HG03039 (cell line): ENCODE results near the gene NOD2.
A peak's percentile ranks its signal among the peaks of the same experiment; 100 is the strongest.

Experiments
- ATAC-seq: cut with Tn5 transposase; IDR thresholded peaks from one replicate; pipeline ENCODE4 v1.9.1; 2021; ENCODE audit warnings: mild to moderate bottlenecking, moderate library complexity; ENCODE audit not compliant: unreplicated experiment

The NOD2 gene

DNA sequence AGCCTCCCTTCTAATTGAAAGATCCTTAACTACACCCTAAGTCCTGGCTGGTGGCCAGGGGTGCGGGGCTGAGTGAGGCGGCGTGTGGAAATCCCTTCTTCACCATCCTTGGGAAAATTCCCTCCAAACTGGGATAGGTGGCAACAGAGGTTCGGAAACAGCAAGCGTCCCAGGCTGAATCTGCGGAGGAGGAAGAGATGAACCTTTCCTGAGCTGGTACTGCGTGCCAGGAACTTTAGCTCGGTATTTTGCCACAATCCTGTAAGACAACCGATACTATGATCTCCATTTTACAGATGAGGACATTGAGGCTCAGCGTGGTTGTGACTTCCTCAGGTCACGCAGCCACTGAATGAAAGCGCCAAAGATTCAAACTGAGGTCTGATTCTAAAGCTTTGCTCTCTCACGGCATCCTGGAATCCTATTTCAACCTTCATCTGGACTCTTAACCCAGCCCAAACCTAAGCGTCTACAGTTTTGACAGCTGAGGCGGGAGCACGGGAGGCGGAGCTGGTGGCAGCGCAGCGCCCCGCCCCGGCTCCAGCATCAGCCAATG lies 47.9 kb downstream of the NOD2 start:
- ATAC-seq, result no peak

DNA sequence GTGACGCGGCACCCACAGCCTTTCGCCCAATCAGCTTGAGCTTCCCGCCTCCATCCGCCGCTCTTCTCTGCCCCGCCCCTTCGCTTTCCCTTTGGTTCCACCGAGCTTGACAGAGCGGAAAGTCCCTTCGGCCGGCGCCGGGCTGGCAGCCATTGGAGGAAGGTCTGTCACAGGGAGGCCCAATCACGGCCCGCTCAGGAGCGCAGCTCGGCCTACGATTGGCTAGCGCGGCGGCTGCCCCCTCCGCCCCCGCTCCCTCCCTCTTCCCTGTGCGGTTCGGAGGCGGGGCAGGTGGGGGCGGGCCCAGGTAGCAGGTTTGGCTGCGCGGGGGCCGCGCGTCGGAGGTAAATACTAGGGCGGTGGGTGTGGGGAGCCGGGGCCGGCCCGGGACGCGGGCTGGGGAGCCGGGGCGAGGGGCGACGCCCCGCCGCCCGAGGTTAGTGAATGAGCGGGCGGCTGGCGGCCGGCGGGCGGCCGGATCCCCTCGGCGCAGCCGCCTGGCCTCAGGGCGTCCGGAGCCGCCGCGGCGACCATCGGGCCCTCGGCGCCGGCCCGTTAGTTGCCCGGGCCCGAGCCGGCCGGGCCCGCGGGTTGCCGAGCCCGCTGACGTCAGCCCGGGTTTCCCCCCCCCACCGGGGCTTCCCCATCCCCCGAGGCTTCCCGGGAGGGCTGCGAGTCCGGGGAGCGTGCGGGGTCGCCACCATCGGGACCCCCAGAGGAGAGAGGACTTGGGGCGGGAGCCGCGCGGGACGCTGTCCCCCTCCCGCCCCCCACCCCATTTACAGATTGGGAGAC lies 48.6 kb downstream of the NOD2 start, which contains the start of gene CYLD:
TSS of gene CYLD (plus strand) at position 306 of the 795 bp plus-strand sequence. CDS start 7,613 bp downstream, outside the sequence.
- peak; percentile 89 for ATAC-seq

DNA sequence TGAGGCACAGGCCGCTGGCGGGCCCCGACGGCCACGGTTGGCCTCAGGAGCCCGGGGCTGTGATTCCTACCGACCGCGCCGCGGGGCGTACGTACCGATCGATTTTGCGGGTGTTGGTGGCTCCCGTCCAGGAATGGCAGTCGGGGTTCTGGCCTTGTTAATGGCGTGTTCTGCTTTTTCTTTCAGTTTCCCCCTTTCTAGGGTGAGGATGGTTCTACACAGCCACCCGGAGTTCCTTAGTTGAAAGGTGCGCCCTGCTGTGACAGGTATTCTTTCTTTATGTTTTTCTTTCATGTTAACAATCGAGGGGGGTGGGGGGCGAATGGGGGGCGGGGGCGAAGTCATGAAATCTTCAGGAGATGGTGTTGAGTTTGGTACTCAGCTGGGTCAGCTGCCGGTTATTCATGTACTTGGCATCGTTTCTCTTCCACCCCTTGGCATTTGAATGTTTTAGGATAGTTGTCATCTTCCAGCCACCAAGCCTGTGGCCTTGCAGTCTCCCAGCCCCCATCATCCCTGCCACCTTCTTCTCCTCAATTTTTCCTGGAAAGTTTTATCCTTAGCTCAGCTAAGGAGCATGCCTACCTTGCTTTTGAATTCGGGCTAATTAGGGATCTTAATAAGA lies 49.3 kb downstream of the NOD2 start:
- no peak for ATAC-seq

DNA sequence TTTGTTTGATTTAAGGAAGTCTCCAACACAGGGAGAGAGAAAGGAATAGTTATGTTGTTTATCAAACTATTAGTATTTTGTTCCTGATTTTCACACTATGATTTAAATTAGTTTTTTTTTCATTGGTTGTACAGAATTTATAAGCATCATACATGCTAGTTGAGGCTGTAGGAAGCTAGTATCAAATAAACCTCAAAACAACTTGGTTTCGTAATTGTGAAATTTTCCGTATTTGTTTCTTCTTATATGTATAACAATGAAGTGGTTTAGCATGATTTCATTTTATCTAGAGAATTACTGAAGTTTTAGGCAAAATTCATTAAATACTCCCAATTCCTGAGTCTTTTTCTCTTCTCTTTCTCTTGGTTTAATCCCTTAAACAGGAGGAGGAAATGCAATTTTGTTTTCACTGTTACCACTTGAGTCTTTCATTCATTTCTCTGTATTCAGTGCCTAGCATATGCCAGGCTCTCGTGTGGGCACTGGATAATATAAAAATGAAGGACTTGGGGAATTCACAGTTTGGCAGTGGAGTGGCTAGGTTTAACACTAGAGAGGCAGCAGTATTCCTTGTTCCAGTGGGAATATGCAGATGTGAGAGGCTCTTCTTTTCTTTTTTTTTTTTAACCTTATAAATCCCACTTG lies 50.3 kb downstream of the NOD2 start:
- no peak for ATAC-seq

DNA sequence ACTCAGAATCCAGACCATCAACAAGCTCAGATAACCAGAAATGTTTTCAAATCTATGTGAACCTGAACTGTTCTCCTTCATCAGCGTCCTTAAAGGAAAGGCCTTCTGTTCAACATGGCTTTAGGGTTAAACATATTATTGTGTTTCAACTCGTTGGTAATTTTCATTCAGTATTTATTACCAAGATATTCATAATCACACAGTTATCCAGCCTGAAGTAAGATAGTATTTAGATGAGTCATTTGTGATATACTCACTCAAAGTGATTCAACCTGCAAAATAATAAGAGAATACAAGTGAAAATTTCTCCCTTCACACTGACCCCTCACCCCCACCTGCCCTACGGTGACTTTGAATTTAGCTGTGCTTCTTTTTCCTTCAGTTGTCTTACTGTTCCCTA lies 51.5 kb downstream of the NOD2 start:
- ATAC-seq, result no peak

DNA sequence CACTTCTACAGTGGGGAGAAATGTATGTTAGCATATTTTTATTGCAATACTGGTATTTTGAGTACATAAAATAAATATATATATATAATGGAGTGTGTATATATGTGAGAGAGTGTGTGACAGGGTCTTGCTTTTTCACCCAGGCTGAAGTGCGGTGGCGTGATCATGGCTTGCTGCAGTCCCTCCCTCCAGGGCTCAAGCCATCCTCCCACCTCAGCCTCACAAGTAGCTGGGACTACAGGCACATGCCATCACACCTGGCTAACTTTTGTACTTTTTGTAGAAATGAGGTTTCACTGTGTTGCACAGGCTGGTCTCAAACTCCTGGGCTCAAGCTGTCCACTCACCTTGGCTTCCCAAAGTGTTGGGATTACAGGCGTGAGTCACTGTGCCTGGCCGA lies 52.5 kb downstream of the NOD2 start:
- ATAC-seq, result no peak

DNA sequence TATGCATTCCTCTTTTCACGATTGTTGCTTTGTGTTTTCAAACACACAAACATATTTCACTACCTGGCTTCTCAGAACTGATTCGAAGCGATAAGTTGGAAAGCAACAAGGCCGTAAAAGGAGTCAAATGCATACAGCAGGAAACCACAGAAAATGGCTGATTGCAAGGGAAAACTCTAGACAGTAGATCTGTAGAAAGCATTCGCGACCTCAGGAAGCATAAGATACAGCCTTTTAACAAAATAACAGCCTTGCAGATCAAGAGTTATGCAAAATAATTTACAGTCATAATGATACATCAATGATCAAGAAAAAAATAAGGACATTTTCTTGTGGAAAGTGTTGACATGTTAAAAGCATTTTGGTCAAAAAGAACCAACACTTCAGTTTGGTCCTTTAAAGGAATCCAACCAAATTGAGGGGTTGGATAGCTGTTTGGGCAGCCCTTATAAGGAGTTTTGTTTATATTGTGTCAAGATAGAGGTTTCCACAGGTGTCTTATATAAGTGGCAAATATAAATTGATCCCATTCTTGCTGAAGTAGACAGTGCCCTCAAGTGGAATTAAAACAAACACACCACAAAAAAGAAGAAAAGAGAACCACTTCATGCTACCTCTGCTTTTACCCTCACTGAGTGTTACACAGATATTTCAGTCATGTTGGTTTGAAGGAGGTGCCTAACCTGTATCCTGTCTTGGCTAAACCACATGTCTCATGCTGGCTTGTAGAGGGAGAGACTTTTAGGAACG lies 54.0 kb downstream of the NOD2 start:
- ATAC-seq, result no peak

DNA sequence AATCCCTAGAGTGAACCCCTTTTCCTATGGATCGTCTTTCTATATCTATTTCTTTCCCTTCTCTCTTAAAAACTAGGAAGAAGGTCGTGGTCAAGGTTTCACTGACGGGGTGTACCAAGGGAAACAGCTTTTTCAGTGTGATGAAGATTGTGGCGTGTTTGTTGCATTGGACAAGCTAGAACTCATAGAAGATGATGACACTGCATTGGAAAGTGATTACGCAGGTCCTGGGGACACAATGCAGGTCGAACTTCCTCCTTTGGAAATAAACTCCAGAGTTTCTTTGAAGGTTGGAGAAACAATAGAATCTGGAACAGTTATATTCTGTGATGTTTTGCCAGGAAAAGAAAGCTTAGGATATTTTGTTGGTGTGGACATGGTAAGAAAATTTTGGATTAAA lies 58.1 kb downstream of the NOD2 start:
- ATAC-seq, result no peak

DNA sequence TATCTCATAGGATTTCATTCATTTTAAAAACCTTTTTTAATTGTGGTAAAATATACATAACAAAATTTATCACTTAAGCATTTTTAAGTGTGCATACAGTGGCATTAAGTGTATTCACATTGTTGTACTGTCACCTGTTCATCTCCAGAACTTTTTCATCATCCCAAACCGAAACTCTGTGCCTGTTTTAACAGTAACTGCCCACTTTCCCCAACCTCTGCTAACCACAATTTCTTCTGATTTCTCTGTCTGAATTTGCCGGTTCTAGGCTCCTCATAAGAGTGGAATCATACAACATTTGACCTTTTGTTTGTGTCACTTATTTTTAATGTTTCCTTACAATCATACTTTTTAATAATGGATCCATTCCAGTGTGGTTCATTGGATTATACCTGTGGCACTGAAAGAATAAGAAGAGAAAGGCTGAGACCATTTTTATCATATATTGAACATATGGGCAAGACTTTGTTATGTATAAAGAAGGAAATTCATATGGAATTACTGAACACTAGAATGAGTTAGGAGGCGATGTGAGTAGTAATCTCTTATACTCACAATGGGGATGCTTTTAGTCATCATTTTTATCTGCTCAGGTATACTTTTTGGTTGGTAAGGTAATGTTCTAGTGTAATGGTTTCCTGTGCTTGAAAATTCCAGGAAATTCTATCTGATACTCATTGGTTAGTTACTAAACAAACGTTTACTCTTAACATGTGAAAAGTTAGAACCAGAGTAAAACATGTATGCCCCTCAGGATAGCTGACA lies 59.2 kb downstream of the NOD2 start:
- no peak for ATAC-seq

DNA sequence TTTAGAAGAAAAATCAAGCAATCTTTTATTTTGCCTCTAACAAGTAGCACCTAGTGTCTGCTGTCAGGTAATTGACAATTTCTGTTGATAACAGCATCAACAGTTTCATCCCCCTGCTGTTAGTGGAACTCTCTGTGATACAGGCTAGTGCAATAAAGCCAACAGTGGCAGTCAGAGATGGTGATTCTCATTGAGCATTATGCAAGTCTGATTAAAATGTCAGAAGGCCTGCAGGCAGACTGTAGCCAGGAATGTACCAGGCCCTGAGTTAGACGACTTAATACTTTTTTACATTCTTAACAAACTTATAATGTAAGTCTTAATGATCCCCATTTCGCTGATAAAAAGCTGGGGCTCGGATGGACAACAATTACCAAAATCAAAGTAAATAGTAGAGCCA lies 63.1 kb downstream of the NOD2 start:
- no peak for ATAC-seq

DNA sequence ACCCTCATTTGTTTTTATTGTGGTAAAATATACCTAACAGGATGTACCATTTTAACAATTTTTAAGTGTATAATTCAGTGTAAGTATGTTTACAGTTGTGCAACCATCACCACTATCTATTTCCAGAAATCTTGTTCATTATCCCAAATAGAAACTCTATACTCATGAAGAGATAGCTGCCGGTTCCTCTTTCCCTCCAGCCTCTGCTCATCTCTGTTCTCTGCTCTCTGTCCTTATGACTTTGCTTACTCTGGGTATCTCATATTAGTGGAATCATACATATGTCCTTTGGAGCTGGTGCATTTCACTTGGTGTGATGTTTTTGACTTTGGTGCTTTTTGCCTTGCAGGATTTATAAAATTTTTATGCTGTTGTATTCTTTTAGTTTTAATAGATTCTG lies 67.9 kb downstream of the NOD2 start:
- no peak for ATAC-seq

DNA sequence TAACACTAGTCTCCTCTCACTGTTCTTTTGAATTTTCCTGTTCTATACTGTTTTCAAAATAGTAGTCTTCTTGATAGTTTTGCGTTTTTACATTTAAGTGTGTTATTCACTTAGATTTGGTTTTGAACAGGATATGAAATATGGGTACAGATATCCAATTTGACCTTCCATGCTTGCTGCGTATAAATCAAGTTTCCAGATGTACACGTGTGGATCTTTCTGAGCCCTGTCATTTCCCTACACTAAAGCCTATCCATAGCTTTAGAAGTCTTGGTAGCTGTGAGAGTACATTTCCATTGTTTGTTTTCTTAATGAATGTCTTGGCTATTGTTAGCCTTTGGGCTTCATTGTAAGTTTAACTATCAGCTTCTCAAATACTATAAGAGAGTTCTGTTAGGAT lies 68.8 kb downstream of the NOD2 start:
- no peak for ATAC-seq

DNA sequence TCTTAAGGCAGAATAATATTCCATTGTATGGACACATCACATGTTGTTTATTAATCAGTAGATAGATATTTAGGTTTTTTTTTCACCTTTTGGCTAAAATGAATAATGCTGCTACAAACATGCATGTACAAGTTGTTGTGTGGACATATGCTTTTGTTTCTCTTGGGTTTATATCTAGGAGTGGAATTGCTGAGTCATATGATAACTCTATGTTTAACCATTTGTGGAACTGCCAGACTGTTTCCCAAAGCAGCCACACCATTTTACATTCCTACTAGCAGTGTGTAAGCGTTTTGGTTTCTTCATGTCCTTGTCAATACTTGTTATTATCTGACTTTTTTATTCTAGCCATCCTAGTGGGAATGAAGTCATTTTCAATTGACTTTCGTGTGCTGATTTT lies 69.8 kb downstream of the NOD2 start:
- ATAC-seq, result no peak

DNA sequence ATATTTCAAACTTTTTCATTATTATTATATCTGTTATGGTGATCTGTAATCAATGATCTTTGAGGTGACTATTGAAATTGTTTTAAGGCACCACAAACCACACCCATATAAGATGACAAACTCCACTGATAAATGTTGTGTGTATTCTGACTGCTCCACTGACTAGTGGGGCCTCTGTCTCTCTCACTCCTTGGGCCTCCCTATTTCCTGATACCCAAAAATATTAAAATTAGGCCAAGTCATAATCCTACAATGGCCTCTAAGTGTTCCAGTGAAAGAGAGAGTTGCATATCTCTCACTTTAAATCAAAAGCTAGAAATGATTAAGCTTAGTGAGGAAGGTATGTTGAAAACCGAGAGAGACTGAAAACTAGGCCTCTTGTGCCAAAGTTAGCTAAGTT lies 71.9 kb downstream of the NOD2 start:
- no peak for ATAC-seq

DNA sequence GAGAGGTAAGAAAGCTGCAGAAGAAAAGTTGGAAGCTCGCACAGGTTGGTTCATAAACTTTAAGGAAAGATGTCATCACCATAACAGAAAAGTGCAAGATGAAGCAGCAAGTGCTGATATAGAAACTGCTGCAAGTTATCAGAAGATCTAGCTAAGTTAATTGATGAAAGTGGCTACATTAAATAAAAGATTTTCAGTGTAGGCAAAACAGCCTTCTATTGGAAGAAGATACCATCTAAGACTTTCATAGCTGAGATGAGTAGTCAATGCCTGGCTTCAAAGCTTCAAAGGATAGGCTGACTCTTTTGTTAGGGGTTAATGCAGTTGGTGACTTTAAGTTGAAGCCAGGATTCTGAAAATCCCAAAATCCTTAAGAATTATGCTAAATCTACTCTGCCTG lies 72.5 kb downstream of the NOD2 start:
- ATAC-seq, result no peak

DNA sequence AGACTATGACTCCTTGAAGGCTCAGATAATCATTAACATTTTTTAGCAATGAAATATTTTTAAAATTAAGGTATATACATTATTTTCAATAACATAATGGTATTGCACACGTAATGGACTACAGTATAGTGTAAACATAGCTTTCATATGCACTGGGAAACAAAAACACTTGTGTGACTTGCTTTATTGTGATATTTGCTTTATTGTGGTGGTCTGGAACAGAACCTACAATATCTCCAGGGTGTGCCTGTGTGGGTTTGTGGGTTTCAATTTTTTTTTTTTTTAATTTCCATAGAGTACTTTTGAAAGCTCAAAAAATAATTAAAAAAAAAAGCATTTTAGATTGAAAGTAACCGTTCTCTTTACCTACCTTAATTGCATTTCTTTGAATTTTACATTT lies 73.8 kb downstream of the NOD2 start:
- ATAC-seq, result no peak

DNA sequence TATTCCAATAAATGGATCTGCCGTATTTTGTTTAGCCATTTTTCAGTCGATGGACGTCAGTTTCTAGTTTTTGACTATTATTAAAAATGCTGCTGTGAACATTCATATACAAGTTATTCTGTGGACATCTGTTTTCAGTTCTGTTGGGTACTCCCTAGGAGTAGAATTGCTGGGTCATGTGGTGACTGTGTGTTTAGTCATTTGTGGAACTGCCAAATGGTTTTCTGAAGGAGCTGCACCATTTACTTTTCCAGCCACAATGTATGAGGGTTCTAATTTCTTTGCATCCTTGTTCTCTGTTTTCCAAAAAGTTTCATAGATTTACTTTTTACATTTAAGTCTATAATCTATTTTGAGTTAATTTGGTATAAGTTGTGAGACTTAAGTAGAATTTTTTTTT lies 78.0 kb downstream of the NOD2 start:
- no peak for ATAC-seq

DNA sequence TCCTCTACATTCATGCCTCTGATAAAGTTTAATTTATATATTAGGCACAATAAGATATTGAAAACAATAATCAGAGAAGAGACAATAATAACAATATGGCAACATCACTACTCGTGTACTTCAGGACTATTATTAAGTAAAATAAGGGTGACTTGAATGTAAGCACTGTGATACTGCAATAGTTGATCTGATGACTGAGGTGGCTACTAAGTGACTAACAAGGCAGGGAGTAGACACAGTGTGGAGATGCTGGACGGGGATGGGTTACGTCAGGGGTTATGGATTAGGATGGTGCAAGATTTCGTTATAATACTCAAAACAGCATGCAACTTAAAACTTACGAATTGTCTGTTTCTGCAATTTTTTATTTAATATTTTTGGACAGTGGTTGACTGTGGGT lies 81.0 kb downstream of the NOD2 start:
- ATAC-seq, result no peak

DNA sequence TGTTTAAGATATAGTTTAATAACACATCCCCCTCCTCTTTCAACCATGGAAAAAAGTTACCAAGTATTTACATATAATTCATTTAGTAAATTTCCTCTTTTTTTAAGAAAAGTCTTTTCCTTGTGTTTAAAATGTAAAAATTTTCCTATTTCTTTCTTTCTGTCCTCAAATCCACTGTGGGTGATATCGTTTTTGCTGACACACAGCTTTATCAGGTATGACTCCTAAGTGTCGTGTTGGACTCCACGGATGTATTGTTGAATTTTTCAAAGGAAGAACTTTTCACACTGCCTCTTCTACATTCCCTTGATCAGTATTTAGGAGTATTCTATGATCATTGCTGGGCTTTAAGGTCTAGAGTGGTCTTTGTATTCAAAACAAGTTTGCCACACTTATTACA lies 81.6 kb downstream of the NOD2 start:
- no peak for ATAC-seq

DNA sequence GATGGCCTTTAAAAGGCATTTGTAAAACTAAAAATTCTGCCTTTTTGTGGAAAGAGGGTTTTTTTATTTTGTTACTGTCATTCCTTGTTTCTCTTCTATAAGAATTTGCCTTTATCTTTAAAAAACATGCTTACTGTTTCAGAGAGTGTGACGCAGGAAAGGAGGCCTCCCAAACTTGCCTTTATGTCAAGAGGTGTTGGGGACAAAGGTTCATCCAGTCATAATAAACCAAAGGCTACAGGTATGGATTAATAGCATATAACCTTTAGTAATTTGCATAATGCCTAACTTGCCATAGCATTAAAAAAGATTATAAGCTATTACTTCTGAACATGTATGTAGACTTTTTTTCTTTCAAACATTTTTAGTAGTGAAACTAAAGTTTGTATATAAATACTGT lies 82.6 kb downstream of the NOD2 start:
- no peak for ATAC-seq
